IPS-18c (cell line): Measurements from ENCODE around the gene TMEM135.

ENCODE experiments used
- H3K4me3 ChIP-seq: 2 replicates; pipeline ENCODE4 v1.7.0; 2013; ENCODE audit warnings: low read depth, mild to moderate bottlenecking, low read length, moderate library complexity; ENCODE audit not compliant: insufficient read depth
- H3K9me3 ChIP-seq: one replicate; pipeline ENCODE4 v1.6.1; 2013; ENCODE audit warnings: mild to moderate bottlenecking, low read length, moderate library complexity; ENCODE audit not compliant: control insufficient read depth, insufficient read depth

Gene TMEM135

GRCh38 chr11:87286338-87286737, 248.6 kb downstream of the TMEM135 start:
- Histone ChIP-seq H3K9me3 (no peaks in the 10 kb centered on the region), H3K4me3 (no peak overlapping the region)

- Histone ChIP-seq H3K9me3 (no peaks in the 10 kb centered on the region), H3K4me3 (no peak overlapping the region)
Measured at GRCh38 chr11:87290304-87290922, 252.7 kb downstream of the TMEM135 start.

- Histone ChIP-seq H3K9me3 (no peaks in the 10 kb centered on the region), H3K4me3 (no peak overlapping the region)
Measured at GRCh38 chr11:87292598-87292997, 254.9 kb downstream of the TMEM135 start.

GRCh38 chr11:87295237-87295636, 257.5 kb downstream of the TMEM135 start:
- H3K9me3 ChIP-seq = no peaks in the 10 kb centered on the region

GRCh38 chr11:87296627-87297026, 258.9 kb downstream of the TMEM135 start:
- H3K9me3 ChIP-seq = no peaks in the 10 kb centered on the region
- no peak overlapping the region for H3K4me3 ChIP-seq

More at GRCh38 chr11:87295237-87295636, 257.5 kb downstream of the TMEM135 start:
- no peak overlapping the region for H3K4me3 ChIP-seq

- H3K9me3 ChIP-seq = no peaks in the 10 kb centered on the region
- no peak overlapping the region for H3K4me3 ChIP-seq
Measured at GRCh38 chr11:87298155-87298554, 260.4 kb downstream of the TMEM135 start.

GRCh38 chr11:87299041-87299481, 261.3 kb downstream of the TMEM135 start:
- H3K4me3 ChIP-seq = no peak overlapping the region
- H3K9me3 ChIP-seq = no peaks in the 10 kb centered on the region

GRCh38 chr11:87300640-87301380, 263.1 kb downstream of the TMEM135 start:
- H3K4me3 ChIP-seq = no peak overlapping the region
- H3K9me3 ChIP-seq = no peaks in the 10 kb centered on the region

- Histone ChIP-seq H3K4me3 (no peak overlapping the region), H3K9me3 (no peaks in the 10 kb centered on the region)
Measured at GRCh38 chr11:87301785-87302540, 264.2 kb downstream of the TMEM135 start.

GRCh38 chr11:87304412-87304811, 266.7 kb downstream of the TMEM135 start:
- no peak overlapping the region for H3K4me3 ChIP-seq
- H3K9me3 ChIP-seq = no peaks in the 10 kb centered on the region

GRCh38 chr11:87306262-87306851, 268.6 kb downstream of the TMEM135 start:
- H3K4me3 ChIP-seq = no peak overlapping the region
- no peaks in the 10 kb centered on the region for H3K9me3 ChIP-seq

- Histone ChIP-seq H3K4me3 (no peak overlapping the region), H3K9me3 (no peaks in the 10 kb centered on the region)
Measured at GRCh38 chr11:87307101-87307500, 269.4 kb downstream of the TMEM135 start.

- Histone ChIP-seq H3K4me3 (no peak overlapping the region), H3K9me3 (no peaks in the 10 kb centered on the region)
Measured at GRCh38 chr11:87315229-87315628, 277.5 kb downstream of the TMEM135 start.

GRCh38 chr11:87316491-87316890, 278.8 kb downstream of the TMEM135 start:
- no peak overlapping the region for H3K4me3 ChIP-seq
- H3K9me3 ChIP-seq = no peaks in the 10 kb centered on the region

GRCh38 chr11:87317441-87317840, 279.7 kb downstream of the TMEM135 start:
- no peak overlapping the region for H3K4me3 ChIP-seq
- no peaks in the 10 kb centered on the region for H3K9me3 ChIP-seq

- H3K9me3 ChIP-seq = no peaks in the 10 kb centered on the region
- H3K4me3 ChIP-seq = no peak overlapping the region
Measured at GRCh38 chr11:87320123-87320522, 282.4 kb downstream of the TMEM135 start.

GRCh38 chr11:87322568-87322967, 284.8 kb downstream of the TMEM135 start:
- Histone ChIP-seq H3K4me3 (no peak overlapping the region), H3K9me3 (no peaks in the 10 kb centered on the region)

GRCh38 chr11:87323899-87324298, 286.2 kb downstream of the TMEM135 start:
- Histone ChIP-seq H3K4me3 (no peak overlapping the region), H3K9me3 (no peaks in the 10 kb centered on the region)
